SK-N-SH treated with all-trans-retinoic acid at 6 μM for 48 hours (cell line): ENCODE measurements around the gene BEST1.

Experiments
- ATAC-seq: fragments of 200-7000 bp; cut with Tn5 transposase; 3 replicates; pipeline ENCODE4 v1.9.1; 2020; ENCODE audit warnings: mild to moderate bottlenecking, moderate library complexity
- BACH2 ChIP-seq: fragments of 250-450 bp; sonication (Bioruptor Pico); IDR thresholded peaks from 2 replicates; pipeline ENCODE4 v1.9.0; 2021; ENCODE audit warnings: mild to moderate bottlenecking, borderline replicate concordance
- CREB5 ChIP-seq: fragments of 250-450 bp; sonication (Bioruptor Pico); IDR thresholded peaks from 2 replicates; pipeline ENCODE4 v1.5.1; 2020; ENCODE audit warnings: low read depth, mild to moderate bottlenecking, moderate library complexity
- CSDC2 ChIP-seq: fragments of 250-450 bp; sonication (Bioruptor Pico); IDR thresholded peaks from 2 replicates; pipeline ENCODE4 v1.5.0; 2020; ENCODE audit warnings: mild to moderate bottlenecking, moderate library complexity
- CSRNP3 ChIP-seq: fragments of 250-450 bp; sonication (Bioruptor Pico); IDR thresholded peaks from 2 replicates; pipeline ENCODE4 v1.5.1; 2021; ENCODE audit warnings: mild to moderate bottlenecking, moderate library complexity
- ESRRG ChIP-seq: fragments of 250-450 bp; sonication (Bioruptor Pico); IDR thresholded peaks from 2 replicates; pipeline ENCODE4 v1.6.1; 2021; ENCODE audit warnings: mild to moderate bottlenecking
- GLIS3 ChIP-seq: fragments of 250-450 bp; sonication (Bioruptor Pico); IDR thresholded peaks from 2 replicates; pipeline ENCODE4 v1.5.0; 2020; ENCODE audit warnings: mild to moderate bottlenecking, moderate library complexity
- ISL1 ChIP-seq: fragments of 250-450 bp; sonication (Bioruptor Pico); IDR thresholded peaks from 2 replicates; pipeline ENCODE4 v2.1.2; 2022; ENCODE audit warnings: mild to moderate bottlenecking, moderate library complexity
- POU6F1 ChIP-seq: fragments of 250-450 bp; sonication (Bioruptor Pico); IDR thresholded peaks from 2 replicates; pipeline ENCODE4 v1.8.0; 2021; ENCODE audit warnings: low read depth, mild to moderate bottlenecking, moderate library complexity, borderline replicate concordance
- PPARA ChIP-seq: fragments of 250-450 bp; sonication (Bioruptor Pico); IDR thresholded peaks from 2 replicates; pipeline ENCODE4 v1.5.0; 2020; ENCODE audit warnings: mild to moderate bottlenecking, borderline replicate concordance
- RARB ChIP-seq: fragments of 250-450 bp; sonication (Bioruptor Pico); IDR thresholded peaks from 2 replicates; pipeline ENCODE4 v1.8.0; 2021; ENCODE audit warnings: mild to moderate bottlenecking, moderate library complexity
- SNAI2 ChIP-seq: fragments of 250-450 bp; sonication (Bioruptor Pico); IDR thresholded peaks from 2 replicates; pipeline ENCODE4 v1.5.0; 2020; ENCODE audit warnings: mild to moderate bottlenecking, moderate library complexity
- TCF4 ChIP-seq: fragments of 250-450 bp; sonication (Bioruptor Pico); IDR thresholded peaks from 2 replicates; pipeline ENCODE4 v1.8.0; 2021; ENCODE audit warnings: mild to moderate bottlenecking, moderate library complexity, borderline replicate concordance
- TOX ChIP-seq: fragments of 250-450 bp; sonication (Bioruptor Pico); IDR thresholded peaks from 2 replicates; pipeline ENCODE4 v1.8.0; 2021; ENCODE audit warnings: mild to moderate bottlenecking, moderate library complexity, borderline replicate concordance
- TSHZ2 ChIP-seq: fragments of 250-450 bp; sonication (Bioruptor Pico); IDR thresholded peaks from 2 replicates; pipeline ENCODE4 v1.5.0; 2020; ENCODE audit warnings: mild to moderate bottlenecking, moderate library complexity
- ZFP3 ChIP-seq: fragments of 250-450 bp; sonication (Bioruptor Pico); IDR thresholded peaks from 2 replicates; pipeline ENCODE4 v1.5.0; 2020; ENCODE audit warnings: mild to moderate bottlenecking, moderate library complexity
- ZFP30 ChIP-seq: fragments of 450-650 bp; formaldehyde crosslinking; IDR thresholded peaks from 2 replicates; pipeline ENCODE4 v1.5.0; 2022; ENCODE audit warnings: mild to moderate bottlenecking, moderate library complexity
- ZNF565 ChIP-seq: fragments of 450-650 bp; formaldehyde crosslinking; conservative IDR thresholded peaks from 2 replicates; pipeline ENCODE4 v1.5.0; 2020; ENCODE audit warnings: low read depth, mild to moderate bottlenecking, moderate library complexity
- ZNF70 ChIP-seq: fragments of 450-650 bp; formaldehyde crosslinking; IDR thresholded peaks from 2 replicates; pipeline ENCODE4 v1.5.0; 2020; ENCODE audit warnings: mild to moderate bottlenecking, moderate library complexity
- ZNF8 ChIP-seq: fragments of 450-650 bp; formaldehyde crosslinking; IDR thresholded peaks from 2 replicates; pipeline ENCODE4 v1.5.0; 2020; ENCODE audit warnings: mild to moderate bottlenecking, moderate library complexity
- TF ChIP-seq, protein P1 (sequence below): fragments of 250-450 bp; sonication (Bioruptor Pico); IDR thresholded peaks from 2 replicates; pipeline ENCODE4 v1.8.0; 2020; ENCODE audit warnings: mild to moderate bottlenecking, moderate library complexity, borderline replicate concordance

BEST1 gene

GRCh38 chr11:61976813-61977475, 26.8 kb downstream of the BEST1 start (continued):
- TF ChIP-seq TSHZ2 (no peak), BACH2 (no peak), PPARA (CRISPR knock-in tag) (no peak), TCF4 (CRISPR knock-in tag) (no peak), ZNF565 (CRISPR knock-in tag) (no peak)

DNA sequence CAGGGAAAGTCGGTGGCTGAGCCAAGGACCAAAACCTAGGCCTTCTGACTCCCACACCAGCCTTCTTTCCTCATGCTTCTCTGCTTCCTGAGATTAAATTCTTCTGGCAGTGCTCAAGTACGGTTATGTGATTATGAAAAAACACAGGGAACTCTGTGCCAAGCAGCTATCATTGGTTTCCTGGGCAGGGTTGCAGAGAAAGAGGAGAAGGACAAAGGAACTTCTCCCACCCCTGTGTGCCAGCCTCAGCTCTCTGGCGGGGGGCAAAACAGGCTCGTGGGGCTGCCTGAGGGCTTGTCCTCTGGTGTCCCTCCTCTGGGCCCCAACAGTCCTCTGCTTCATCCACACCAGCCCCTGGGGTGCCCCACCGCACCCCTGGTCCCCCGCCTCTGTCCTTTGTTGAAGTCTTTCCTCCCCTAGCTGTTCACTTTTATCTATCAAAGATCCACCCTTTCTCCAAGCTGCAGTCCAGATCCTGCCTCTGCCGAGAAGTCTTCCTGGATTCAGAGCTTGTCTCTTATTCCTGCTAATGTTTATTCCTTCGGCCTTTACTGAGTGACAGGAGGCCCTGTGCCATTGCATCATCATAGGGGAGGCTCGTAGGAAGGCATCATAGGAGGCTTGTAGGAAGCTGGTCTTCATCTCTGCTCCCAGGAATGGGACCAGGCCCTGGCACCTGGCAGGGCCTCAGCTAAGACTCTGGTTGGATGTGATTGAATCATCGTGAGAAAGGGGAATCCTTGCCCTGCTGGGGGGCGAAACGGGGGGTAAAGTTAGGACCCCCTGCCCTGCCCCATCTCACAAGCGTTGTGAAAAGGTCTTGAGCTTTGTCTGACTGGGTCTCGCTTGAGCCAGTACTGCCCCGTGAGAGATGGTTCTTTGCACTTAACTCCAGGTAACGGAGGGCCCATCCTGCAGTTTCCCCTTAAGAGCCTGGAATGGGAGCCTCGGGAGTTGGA, 28.8 kb downstream of the BEST1 start:
- TF ChIP-seq CREB5 (CRISPR knock-in tag) (no peak), SNAI2 (CRISPR knock-in tag) (0 out of 2 replicates have a peak, but pooled peaks have one; percentile 31), ISL1 (CRISPR knock-in tag) (no peak)
- ATAC-seq, result peak; percentile 86

DNA sequence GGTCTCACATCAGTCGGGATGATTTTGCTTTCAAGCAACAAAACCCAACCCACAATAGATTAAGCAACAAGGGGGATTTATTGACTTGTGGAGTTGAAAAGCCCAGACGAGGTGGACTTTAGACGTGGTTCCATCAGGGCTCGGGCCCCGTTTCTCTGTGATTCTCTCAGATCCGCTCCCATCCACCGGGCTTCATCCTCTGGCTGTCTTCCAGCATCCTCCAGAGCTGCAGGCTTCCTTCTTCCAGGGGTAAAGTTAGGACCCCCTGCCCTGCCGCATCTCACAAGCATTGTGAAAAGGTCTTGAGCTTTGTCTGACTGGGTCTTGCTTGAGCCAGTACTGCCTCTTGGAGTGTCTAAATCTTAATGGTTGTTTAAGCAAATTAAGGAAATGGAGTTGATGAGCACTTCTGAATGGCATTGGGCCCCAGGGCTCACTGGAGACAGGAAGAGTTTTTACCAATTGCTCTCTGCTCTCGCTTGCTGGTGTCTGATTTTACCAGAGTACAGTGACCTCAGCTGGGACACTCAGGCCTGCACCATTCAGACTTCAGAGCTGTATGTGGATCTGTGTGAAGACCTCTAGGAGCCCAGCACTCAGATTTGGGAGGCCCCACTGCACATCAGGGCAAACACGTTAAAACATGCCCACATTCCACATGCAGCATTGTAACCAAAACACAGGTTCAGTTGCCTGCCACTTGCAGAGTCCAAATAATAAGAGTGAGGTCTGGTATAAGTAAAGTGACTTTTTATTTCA, 30.8 kb downstream of the BEST1 start:
- ATAC-seq, result no peak
- TF ChIP-seq RARB (CRISPR knock-in tag), result no peak
- TF ChIP-seq TCF4 (CRISPR knock-in tag), result no peak
- no peak for TF ChIP-seq ZNF565 (CRISPR knock-in tag)
- no peak for TF ChIP-seq ZFP3 (CRISPR knock-in tag)
- TF ChIP-seq ZFP30 (CRISPR knock-in tag), result no peak
- TF ChIP-seq, protein P1, sequence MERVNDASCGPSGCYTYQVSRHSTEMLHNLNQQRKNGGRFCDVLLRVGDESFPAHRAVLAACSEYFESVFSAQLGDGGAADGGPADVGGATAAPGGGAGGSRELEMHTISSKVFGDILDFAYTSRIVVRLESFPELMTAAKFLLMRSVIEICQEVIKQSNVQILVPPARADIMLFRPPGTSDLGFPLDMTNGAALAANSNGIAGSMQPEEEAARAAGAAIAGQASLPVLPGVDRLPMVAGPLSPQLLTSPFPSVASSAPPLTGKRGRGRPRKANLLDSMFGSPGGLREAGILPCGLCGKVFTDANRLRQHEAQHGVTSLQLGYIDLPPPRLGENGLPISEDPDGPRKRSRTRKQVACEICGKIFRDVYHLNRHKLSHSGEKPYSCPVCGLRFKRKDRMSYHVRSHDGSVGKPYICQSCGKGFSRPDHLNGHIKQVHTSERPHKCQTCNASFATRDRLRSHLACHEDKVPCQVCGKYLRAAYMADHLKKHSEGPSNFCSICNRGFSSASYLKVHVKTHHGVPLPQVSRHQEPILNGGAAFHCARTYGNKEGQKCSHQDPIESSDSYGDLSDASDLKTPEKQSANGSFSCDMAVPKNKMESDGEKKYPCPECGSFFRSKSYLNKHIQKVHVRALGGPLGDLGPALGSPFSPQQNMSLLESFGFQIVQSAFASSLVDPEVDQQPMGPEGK (CRISPR knock-in tag), result no peak

- TF ChIP-seq ZNF70 (CRISPR knock-in tag), result no peak
- no peak for TF ChIP-seq ZNF8 (CRISPR knock-in tag)
- no peak for TF ChIP-seq RARB (CRISPR knock-in tag)
- no peak for TF ChIP-seq ZFP3 (CRISPR knock-in tag)
- no peak for TF ChIP-seq POU6F1 (CRISPR knock-in tag)
- no peak for ATAC-seq
Measured at GRCh38 chr11:61983419-61983818, 33.3 kb downstream of the BEST1 start.

DNA sequence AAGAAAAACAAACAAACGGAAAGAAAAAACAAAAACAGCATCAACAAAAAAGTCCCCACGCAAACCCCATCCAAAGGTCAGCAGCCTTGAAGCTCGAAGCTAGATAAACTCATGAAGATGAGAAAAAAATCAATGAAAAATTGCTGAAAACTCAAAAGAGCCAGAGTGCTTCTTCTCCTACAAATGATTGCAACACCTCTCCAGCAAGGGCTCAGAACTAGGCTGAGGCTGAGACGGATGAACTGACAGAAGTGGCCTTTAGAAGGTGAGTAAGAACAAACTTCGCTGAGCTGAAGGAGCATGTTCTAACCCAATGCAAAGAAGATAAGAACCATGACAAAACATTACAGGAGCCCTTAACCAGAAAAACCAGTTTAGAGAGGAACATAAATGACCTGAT, 35.7 kb downstream of the BEST1 start:
- ATAC-seq, result no peak
- TF ChIP-seq CSRNP3 (CRISPR knock-in tag) (no peak), CSDC2 (CRISPR knock-in tag) (no peak), GLIS3 (CRISPR knock-in tag) (no peak), TCF4 (CRISPR knock-in tag) (no peak), ISL1 (CRISPR knock-in tag) (no peak), SNAI2 (CRISPR knock-in tag) (no peak), ESRRG (no peak), TOX (CRISPR knock-in tag) (no peak), ZNF8 (CRISPR knock-in tag) (no peak), RARB (CRISPR knock-in tag) (no peak)
- TF ChIP-seq, protein P1 (CRISPR knock-in tag), result no peak
